ENCODE data around the gene TRDMT1.

- TF ChIP-seq POLR2AphosphoS5 (IDR thresholded peaks at IDR 0.05) (no peak), RAD21 (conservative IDR thresholded peaks at IDR 0.05) (no peak), EZH2 (IDR thresholded peaks at IDR 0.05; ENCODE audit: borderline replicate concordance, insufficient read depth, low read length, poor library complexity, severe bottlenecking) (no peak), TAF1 (IDR thresholded peaks at IDR 0.05; ENCODE audit: low read depth) (no peak), CTCF (IDR thresholded peaks at IDR 0.05; ENCODE audit: poor library complexity, severe bottlenecking) (no peak)
These were observed 45.7 kb upstream of the TRDMT1 start for GRCh38 chr10:17247210-17247609.
